Glomerular visceral epithelial cell (primary cell): ENCODE results near the gene GPR161.
A peak's percentile ranks its signal among the peaks of the same experiment; 100 is the strongest.

Experiments
- DNase-seq: peaks from one replicate; pipeline ENCODE4 v3.0.0-alpha.2; 2016; ENCODE audit errors: extremely low spot score

GPR161 gene

GRCh38 chr1:168148916-168149315 is 12.2 kb upstream of the GPR161 start:
- DNase-seq, result no peak

- DNase-seq, result no peak
Observed at GRCh38 chr1:168146626-168147025, 9.9 kb upstream of the GPR161 start.

- no peak for DNase-seq
Observed at GRCh38 chr1:168146160-168146539, 9.4 kb upstream of the GPR161 start.

- DNase-seq, result peak; percentile 87
Observed at GRCh38 chr1:168145184-168146159, 8.7 kb upstream of the GPR161 start.

- DNase-seq, result no peak
Observed at GRCh38 chr1:168141871-168142385, 5.2 kb upstream of the GPR161 start.

GRCh38 chr1:168139070-168139469 is 2.3 kb upstream of the GPR161 start:
- DNase-seq, result no peak

GRCh38 chr1:168138134-168138533 is 1.4 kb upstream of the GPR161 start:
- DNase-seq, result no peak

- no peak for DNase-seq
Observed at GRCh38 chr1:168137515-168137821, 738 bp upstream of the GPR161 start.

GRCh38 chr1:168135921-168136708 is 615 bp downstream of the GPR161 start:
- peak; percentile 34 for DNase-seq

- DNase-seq, result peak; percentile 23
Observed at GRCh38 chr1:168135116-168135920, 1.4 kb downstream of the GPR161 start.

GRCh38 chr1:168134642-168135041 is 2.1 kb downstream of the GPR161 start:
- DNase-seq, result no peak

- DNase-seq, result no peak
Observed at GRCh38 chr1:168134132-168134531, 2.6 kb downstream of the GPR161 start.

GRCh38 chr1:168129933-168130332 is 6.8 kb downstream of the GPR161 start:
- DNase-seq, result no peak

- DNase-seq, result no peak
Observed at GRCh38 chr1:168127503-168127902, 9.2 kb downstream of the GPR161 start.

GRCh38 chr1:168125051-168125450 is 11.7 kb downstream of the GPR161 start:
- no peak for DNase-seq

- DNase-seq, result peak; percentile 36
Observed at GRCh38 chr1:168121401-168122011, 15.2 kb downstream of the GPR161 start.

- no peak for DNase-seq
Observed at GRCh38 chr1:168119750-168120149, 17.0 kb downstream of the GPR161 start.

- no peak for DNase-seq
Observed at GRCh38 chr1:168116327-168116799, 20.4 kb downstream of the GPR161 start.

- DNase-seq, result no peak
Observed at GRCh38 chr1:168114845-168115244, 21.9 kb downstream of the GPR161 start.

- DNase-seq, result peak; percentile 90
Observed at GRCh38 chr1:168112673-168113305, 23.9 kb downstream of the GPR161 start.
